T-helper 1 cell treated with Interleukin-12 subunit alpha and Interleukin-12 subunit beta and Interleukin-4 antibody, amounts not matched to agents 30 μg/mL and 1 μg/mL, for 36 hours (primary cell): ENCODE data around the gene IGFL4.
A peak's percentile ranks its signal among the peaks of the same experiment; 100 is the strongest.

Experiments
- H3K27ac Mint-ChIP-seq: one replicate; pipeline ENCODE4 v1.8.0; 2021; ENCODE audit warnings: mild to moderate bottlenecking, mixed read lengths
- H3K27me3 Mint-ChIP-seq: one replicate; pipeline ENCODE4 v1.8.0; 2021; ENCODE audit warnings: low read depth, mixed read lengths
- H3K36me3 Mint-ChIP-seq: one replicate; pipeline ENCODE4 v1.8.0; 2021; ENCODE audit warnings: low read depth, mixed read lengths
- H3K4me1 Mint-ChIP-seq: one replicate; pipeline ENCODE4 v1.8.0; 2021; ENCODE audit warnings: low read depth, mixed read lengths
- H3K4me3 Mint-ChIP-seq: one replicate; pipeline ENCODE4 v1.8.0; 2021; ENCODE audit warnings: mild to moderate bottlenecking, moderate library complexity, mixed read lengths
- H3K9me3 Mint-ChIP-seq: one replicate; pipeline ENCODE4 v1.8.0; 2021; ENCODE audit warnings: mixed read lengths

IGFL4 gene

DNA sequence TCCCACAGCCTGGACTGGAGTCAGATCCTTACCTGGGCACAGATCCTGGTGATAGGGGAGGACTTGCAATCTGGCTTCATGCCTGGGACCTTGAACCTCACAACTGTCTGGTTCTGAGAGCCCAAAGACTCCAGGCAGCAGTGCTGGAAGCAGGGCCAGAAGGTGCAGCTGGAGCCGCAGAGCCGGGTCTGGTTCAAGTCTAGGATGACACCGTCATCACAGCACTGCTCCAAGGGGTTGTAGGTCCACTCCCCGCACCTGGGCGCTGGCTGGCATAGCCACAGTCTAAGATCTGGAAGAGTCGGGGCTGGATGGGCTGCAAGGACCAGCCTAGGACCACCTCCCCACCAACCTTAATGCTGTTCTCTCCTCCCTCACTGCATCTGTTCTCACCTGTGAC is 677 bp downstream of the IGFL4 start:
- Mint-ChIP-seq H3K4me1 (no peaks in the 10 kb centered on the region), H3K27me3 (peaks cover 11% of the 10 kb centered on the region), H3K4me3 (no peak overlapping the region), H3K27ac (no peak overlapping the region), H3K36me3 (no peaks in the 10 kb centered on the region), H3K9me3 (peaks cover 5% of the 10 kb centered on the region)

DNA sequence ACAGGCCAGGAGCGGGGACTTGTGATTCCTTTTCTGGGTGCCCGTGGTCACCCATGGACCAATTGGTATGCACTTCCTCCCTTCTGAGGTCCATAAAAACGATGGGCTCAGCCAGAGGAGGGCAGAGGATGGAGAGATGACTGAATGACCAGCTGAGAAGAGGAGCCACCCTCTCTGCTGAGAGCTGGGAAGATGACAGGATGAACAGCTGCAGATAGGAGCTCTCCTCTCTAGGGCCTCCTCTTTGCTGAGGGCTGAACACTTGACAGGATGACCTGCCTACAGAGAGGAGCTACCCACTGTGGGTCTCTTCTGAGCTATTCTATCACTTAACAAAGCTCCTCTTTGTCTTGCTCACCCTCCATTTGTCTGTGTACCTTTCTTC is 4.1 kb downstream of the IGFL4 start:
- peak overlapping the region; percentile 13 for H3K27ac Mint-ChIP-seq

DNA sequence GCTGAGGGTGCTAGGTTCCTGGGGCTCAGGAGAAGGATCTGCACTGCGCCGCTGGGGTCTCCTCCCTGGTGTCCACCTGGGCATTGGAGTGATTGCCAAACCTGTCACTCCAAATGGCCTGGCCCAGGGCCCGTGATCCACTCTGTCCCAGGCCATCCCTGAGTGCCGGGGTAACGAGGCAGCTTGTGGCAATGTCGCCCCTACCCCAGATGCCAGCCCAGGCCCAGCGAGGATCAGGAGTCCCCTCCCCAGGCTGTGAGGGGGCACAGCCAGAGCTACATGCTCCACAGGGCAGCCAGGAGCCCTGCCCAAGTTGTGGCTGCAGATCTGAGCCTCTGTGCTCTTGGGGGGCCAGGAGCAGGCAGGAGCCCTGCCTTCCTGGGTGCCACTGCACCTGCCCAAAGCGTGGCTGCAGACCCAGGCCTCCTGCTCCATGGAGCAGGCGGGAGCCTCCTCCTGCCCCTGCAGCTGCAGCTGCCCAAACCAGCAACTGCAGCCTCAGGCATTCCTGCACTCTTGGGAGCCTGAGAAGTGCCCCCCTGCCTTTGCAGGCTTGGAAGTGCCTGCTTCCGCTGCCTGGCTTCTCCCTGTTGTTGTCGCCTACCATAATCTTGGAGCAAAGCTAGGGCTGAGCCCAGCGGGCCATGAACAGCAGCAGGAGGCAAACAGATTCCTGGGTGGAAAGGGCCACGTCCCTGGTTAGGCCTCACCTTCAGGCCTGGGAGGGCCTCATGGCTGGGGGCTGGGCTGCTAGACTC is 4.6 kb downstream of the IGFL4 start:
- peaks cover 8% of the 10 kb centered on the region for H3K27me3 Mint-ChIP-seq
- H3K36me3 Mint-ChIP-seq: no peaks in the 10 kb centered on the region
- H3K27ac Mint-ChIP-seq: no peak overlapping the region
- H3K4me1 Mint-ChIP-seq: no peaks in the 10 kb centered on the region
- H3K4me3 Mint-ChIP-seq: no peak overlapping the region
- H3K9me3 Mint-ChIP-seq: no peaks in the 10 kb centered on the region

More for the DNA sequence above, 4.1 kb downstream of the IGFL4 start:
- H3K4me1 Mint-ChIP-seq: no peaks in the 10 kb centered on the region
- H3K9me3 Mint-ChIP-seq: no peaks in the 10 kb centered on the region
- H3K36me3 Mint-ChIP-seq: no peaks in the 10 kb centered on the region
- H3K27me3 Mint-ChIP-seq: peaks cover 8% of the 10 kb centered on the region
- H3K4me3 Mint-ChIP-seq: no peak overlapping the region

DNA sequence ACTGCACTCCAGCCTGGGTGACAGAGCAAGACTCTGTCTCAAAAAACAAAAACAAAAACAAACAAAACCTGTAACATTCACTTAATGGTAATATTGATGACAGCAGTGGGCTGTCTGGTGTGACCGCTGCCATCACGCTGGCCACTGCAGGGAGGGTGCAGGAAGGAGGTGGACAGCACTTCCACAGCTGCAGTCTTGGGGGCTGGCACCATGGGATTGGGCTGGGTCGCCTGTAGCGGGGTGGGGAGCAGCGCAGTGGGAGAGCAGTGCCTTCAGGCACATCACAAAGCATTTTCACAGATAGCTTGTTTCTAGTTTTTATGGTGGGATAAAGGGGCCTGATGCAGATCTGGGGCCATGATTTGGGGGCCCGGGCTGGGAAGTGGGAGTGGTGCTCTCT is 5.3 kb downstream of the IGFL4 start:
- no peak overlapping the region for H3K27ac Mint-ChIP-seq
- no peaks in the 10 kb centered on the region for H3K9me3 Mint-ChIP-seq
- no peak overlapping the region for H3K4me3 Mint-ChIP-seq
- peaks cover 5% of the 10 kb centered on the region for H3K27me3 Mint-ChIP-seq
- H3K4me1 Mint-ChIP-seq: no peaks in the 10 kb centered on the region
- no peaks in the 10 kb centered on the region for H3K36me3 Mint-ChIP-seq

GRCh38 chr19:46033401-46033800 is 7.4 kb downstream of the IGFL4 start:
- Mint-ChIP-seq H3K9me3 (no peaks in the 10 kb centered on the region), H3K4me1 (peaks cover 4% of the 10 kb centered on the region), H3K36me3 (no peaks in the 10 kb centered on the region), H3K4me3 (no peak overlapping the region), H3K27me3 (peaks cover 4% of the 10 kb centered on the region), H3K27ac (no peak overlapping the region)

- Mint-ChIP-seq H3K4me3 (no peak overlapping the region), H3K9me3 (no peaks in the 10 kb centered on the region), H3K4me1 (peaks cover 4% of the 10 kb centered on the region), H3K27me3 (peaks cover 4% of the 10 kb centered on the region), H3K36me3 (no peaks in the 10 kb centered on the region), H3K27ac (no peak overlapping the region)
Observed at GRCh38 chr19:46032597-46033025, 8.2 kb downstream of the IGFL4 start.

DNA sequence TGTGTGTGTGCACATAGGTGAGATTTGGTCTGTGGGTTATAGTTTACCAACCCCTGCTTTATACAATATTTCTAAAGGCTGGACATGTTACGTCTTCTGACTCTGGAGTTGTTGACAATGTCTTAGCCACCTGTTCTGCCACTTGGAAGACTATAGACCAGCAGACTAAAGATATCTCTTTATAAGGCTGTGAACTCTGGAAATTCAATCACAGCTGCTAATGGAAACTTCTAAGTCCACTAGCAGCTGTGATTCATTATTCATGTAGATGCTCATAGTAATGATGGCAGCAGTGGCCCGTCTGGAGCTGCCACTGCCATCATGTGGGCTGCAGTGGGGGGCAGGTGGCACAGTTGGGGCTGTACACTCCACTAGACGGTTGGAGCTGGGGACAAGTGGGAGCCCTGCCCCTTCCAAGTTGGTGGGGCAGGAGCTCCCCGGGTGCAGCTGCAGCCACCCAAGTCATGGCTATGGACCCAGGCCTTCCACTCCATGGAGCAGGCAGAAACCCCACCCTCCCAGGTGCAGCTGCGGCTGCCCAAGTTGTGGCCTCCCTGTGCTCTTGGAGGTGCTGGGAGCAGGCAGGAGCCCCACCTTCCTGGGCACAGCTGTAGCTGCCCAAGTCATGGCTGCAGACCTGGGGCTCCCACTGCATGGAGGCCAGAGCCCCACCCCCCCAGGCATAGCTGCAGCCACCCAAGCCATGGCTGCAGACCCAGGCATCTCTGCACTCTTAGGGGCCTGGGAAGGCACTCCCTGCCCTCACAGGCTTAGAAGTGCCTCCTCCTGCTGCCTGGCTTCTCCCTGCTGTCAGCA is 8.8 kb downstream of the IGFL4 start:
- peaks cover 4% of the 10 kb centered on the region for H3K27me3 Mint-ChIP-seq
- H3K9me3 Mint-ChIP-seq: no peaks in the 10 kb centered on the region
- no peak overlapping the region for H3K27ac Mint-ChIP-seq
- no peak overlapping the region for H3K4me3 Mint-ChIP-seq
- peaks cover 4% of the 10 kb centered on the region for H3K4me1 Mint-ChIP-seq
- H3K36me3 Mint-ChIP-seq: no peaks in the 10 kb centered on the region

DNA sequence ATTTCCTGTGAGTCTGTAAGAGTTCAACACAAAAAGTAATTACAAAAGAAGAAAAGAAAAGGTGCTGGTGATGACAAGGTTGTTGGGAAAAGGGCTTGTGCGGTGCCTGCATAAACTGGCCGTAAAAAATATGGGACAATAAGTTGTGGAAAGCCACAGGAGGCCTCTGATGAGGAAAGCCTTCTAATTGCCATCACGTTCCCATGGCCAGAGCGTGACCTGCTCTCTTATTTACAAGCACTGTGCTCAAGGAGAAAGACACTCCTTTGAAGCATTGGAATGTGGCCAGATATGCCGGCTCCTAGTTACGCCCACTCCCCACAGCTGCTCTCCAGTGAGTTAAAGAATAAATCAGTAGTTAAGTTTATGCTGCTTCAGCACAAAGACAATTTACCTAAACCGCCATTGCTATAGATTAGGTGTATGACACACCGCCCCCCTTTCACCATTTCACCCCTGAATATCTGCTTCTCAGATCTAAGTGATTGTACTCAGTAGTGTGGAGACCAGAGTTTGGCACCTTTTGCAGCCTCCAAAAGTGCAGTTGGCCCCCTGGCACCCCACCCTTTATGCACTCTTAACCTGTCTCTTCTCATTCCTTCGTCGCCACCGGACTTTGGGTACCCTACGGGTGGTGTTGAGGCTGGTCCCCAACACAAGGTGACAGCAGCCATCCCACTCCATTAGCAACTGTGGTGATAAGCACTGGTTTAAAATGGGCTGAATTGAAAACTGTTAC is 9.8 kb downstream of the IGFL4 start:
- Mint-ChIP-seq H3K9me3 (no peaks in the 10 kb centered on the region), H3K4me3 (no peak overlapping the region), H3K36me3 (no peaks in the 10 kb centered on the region), H3K27ac (no peak overlapping the region), H3K4me1 (peaks cover 11% of the 10 kb centered on the region), H3K27me3 (peaks cover 14% of the 10 kb centered on the region)

- peaks cover 13% of the 10 kb centered on the region for H3K4me1 Mint-ChIP-seq
- no peak overlapping the region for H3K27ac Mint-ChIP-seq
- no peaks in the 10 kb centered on the region for H3K36me3 Mint-ChIP-seq
- H3K9me3 Mint-ChIP-seq: no peaks in the 10 kb centered on the region
- no peak overlapping the region for H3K4me3 Mint-ChIP-seq
- H3K27me3 Mint-ChIP-seq: peaks cover 39% of the 10 kb centered on the region
Observed at GRCh38 chr19:46025835-46026234, 15.0 kb downstream of the IGFL4 start.

- no peak overlapping the region for H3K4me3 Mint-ChIP-seq
- peaks cover 9% of the 10 kb centered on the region for H3K4me1 Mint-ChIP-seq
- no peaks in the 10 kb centered on the region for H3K36me3 Mint-ChIP-seq
- H3K27me3 Mint-ChIP-seq: peaks cover 36% of the 10 kb centered on the region
- no peak overlapping the region for H3K27ac Mint-ChIP-seq
- no peaks in the 10 kb centered on the region for H3K9me3 Mint-ChIP-seq
Observed at GRCh38 chr19:46023311-46023779, 17.5 kb downstream of the IGFL4 start.

DNA sequence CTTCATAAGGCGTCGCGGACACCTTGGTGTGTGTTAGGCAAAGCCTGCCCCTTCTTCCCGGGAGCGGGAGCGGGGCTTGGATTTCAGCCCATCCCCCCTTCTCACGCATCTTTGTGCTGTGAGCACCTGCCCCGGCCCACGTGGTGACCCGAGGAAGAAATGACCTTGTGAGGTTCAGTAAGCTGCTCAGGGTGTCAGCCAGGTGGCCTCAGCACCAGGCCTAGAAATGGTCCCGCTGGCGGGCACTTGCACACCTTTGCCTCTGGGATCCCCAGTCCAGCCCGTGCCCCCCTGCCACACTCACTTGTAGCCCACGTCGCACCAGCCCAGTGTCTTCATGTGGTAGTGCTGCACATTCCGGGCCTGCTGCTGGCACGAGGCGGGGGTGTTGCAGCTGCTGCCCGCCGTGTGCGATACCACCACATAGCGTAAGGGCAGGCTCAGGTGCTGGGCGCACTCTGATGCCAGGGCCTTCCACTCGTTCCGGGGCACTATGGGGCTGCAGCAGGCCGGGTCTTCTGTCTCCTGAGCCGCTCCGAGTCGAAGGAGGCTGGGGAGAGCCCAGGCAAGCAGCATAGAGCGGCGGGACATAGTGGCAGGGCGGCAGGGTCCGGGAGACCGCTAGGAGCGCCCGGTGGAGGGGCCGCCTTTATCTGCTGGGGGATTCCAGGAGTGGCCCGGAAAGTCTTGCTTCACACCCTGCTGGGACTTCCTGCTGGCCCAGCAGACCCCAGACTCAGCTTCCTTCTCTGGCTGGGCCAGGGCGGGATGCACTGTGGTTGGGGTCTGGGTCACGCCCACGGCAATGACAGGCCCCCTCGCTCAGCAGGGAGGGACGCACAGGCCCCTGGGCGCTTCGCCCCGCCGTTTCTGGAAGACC is 18.1 kb downstream of the IGFL4 start, which contains the start of gene PGLYRP1:
PGLYRP1 (minus strand) TSS at position 623 of the 880 bp plus-strand sequence; CDS start at position 591, 32 bp downstream.
- peaks cover 36% of the 10 kb centered on the region for H3K27me3 Mint-ChIP-seq
- H3K4me3 Mint-ChIP-seq: no peak within 1 kb of the TSS
- no peak within 1 kb of the TSS for H3K27ac Mint-ChIP-seq
- no peaks in the 10 kb centered on the region for H3K9me3 Mint-ChIP-seq
- no peaks in the 10 kb centered on the region for H3K36me3 Mint-ChIP-seq
- H3K4me1 Mint-ChIP-seq: peaks cover 9% of the 10 kb centered on the region

DNA sequence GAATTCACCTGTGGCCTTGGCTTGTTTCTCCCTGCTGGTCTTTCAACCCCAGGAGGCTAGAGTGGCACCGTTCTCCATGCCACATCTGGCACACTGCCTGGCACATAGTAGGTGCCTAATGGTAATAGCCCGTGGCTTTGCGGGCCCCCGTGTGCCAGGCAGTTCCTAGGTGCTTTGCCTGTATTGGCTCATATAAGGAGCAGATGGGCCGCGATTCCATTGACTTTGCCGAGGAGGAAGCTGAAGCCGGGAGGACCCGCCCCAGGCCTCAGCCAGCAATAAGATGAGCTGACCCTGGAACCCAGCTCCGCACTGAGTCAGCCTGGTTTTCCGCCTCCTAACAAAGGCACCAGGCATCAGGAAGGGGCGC is 18.8 kb downstream of the IGFL4 start:
- Mint-ChIP-seq H3K9me3 (no peaks in the 10 kb centered on the region), H3K27ac (no peak overlapping the region), H3K36me3 (no peaks in the 10 kb centered on the region), H3K4me1 (peaks cover 9% of the 10 kb centered on the region), H3K27me3 (peaks cover 36% of the 10 kb centered on the region), H3K4me3 (no peak overlapping the region)

GRCh38 chr19:46021531-46022041 is 19.2 kb downstream of the IGFL4 start:
- H3K4me3 Mint-ChIP-seq: no peak overlapping the region
- H3K27me3 Mint-ChIP-seq: peaks cover 32% of the 10 kb centered on the region
- H3K36me3 Mint-ChIP-seq: no peaks in the 10 kb centered on the region
- H3K4me1 Mint-ChIP-seq: peaks cover 9% of the 10 kb centered on the region
- H3K9me3 Mint-ChIP-seq: no peaks in the 10 kb centered on the region
- H3K27ac Mint-ChIP-seq: no peak overlapping the region

DNA sequence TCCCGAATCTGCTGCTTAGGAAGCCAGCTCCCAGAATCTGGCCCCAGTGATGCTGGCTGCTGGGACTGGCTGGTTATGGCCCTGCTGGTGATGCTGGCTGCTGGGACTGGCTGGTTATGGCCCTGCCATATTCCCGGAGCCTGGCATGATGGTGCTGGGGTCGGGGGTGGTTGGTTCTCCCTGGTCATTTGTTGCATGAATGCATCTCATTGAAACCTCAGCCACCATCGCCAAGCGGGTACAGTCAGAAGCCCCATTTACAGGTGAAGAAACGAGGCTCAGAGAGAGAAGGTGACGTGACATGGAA is 20.0 kb downstream of the IGFL4 start:
- H3K9me3 Mint-ChIP-seq: no peaks in the 10 kb centered on the region
- H3K27ac Mint-ChIP-seq: no peak overlapping the region
- H3K4me3 Mint-ChIP-seq: no peak overlapping the region
- H3K4me1 Mint-ChIP-seq: peaks cover 6% of the 10 kb centered on the region
- H3K36me3 Mint-ChIP-seq: no peaks in the 10 kb centered on the region
- peaks cover 24% of the 10 kb centered on the region for H3K27me3 Mint-ChIP-seq
